Psoas muscle (tissue), 8 donors: ENCODE results near the gene DISP2. TPM values are rescaled to one million over a fixed set of nuclear protein-coding genes. Genes with fewer than 3 reads are reported as not detected.
A peak's percentile ranks its signal among the peaks of the same experiment; 100 is the strongest.

Experiments used
- ATAC-seq, 4 donors: fragments of 200-7000 bp; cut with Tn5 transposase; one replicate each; pipeline ENCODE4 v1.9.1; 2020; ENCODE audit warnings: moderate library complexity in 3 of 4, mild to moderate bottlenecking in 2 of 4
- DNase-seq, 2 donors: peaks; one replicate each; pipeline ENCODE4 v3.0.0-alpha.2; 2020
- H3K27ac ChIP-seq: fragments of 200-600 bp; one replicate; pipeline ENCODE4 v1.8.0; 2022
- H3K27me3 ChIP-seq, 3 donors: fragments of 200-600 bp in 1 of 3; one replicate each; pipeline versions ENCODE4 v1.6.1 to v1.8.0; 2013 to 2022; ENCODE audit warnings: low read length in 2 of 3, mild to moderate bottlenecking in 2 of 3, moderate library complexity in 1 of 3; ENCODE audit not compliant: insufficient read depth in 3 of 3
- H3K36me3 ChIP-seq, 2 donors: fragments of 200-600 bp in 1 of 2; one replicate each; pipeline versions ENCODE4 v1.6.1 to v1.8.0; 2013 to 2022; ENCODE audit warnings: low read depth in 1 of 2, mild to moderate bottlenecking in 1 of 2, moderate library complexity in 1 of 2; ENCODE audit not compliant: insufficient read depth in 1 of 2
- H3K4me1 ChIP-seq: fragments of 200-600 bp; one replicate; pipeline ENCODE4 v1.8.0; 2022
- H3K4me3 ChIP-seq: fragments of 200-600 bp; one replicate; pipeline ENCODE4 v1.8.0; 2022; ENCODE audit warnings: mild to moderate bottlenecking
- H3K9me3 ChIP-seq: fragments of 200-600 bp; one replicate; pipeline ENCODE4 v1.8.0; 2022
- CTCF ChIP-seq: fragments of 200-600 bp; IDR thresholded peaks from one replicate; pipeline ENCODE4 v1.8.0; 2022; ENCODE audit warnings: antibody characterized with exemption
- WGBS, 3 donors: extraction: QIAGEN DNeasy Blood & Tissue Kit; methylation state at CpG; one replicate each; pipeline versions ENCODE4 v1.1.6 to v1.1.7; 2013; 5-methylcytosine and 5-hydroxymethylcytosine counted together
- intact Hi-C, 2 donors: fragments of 100-400 bp; cut with DNase I; formaldehyde crosslinking; loops; one replicate each; pipeline versions ENCODE4 v1.11.0 to v1.14.2; 2022
- polyA plus RNA-seq, 3 donors: library from polyadenylated mRNA; stranded (reverse); fragments of 200-250 nt; gene quantifications; one replicate each; pipeline ENCODE4 v1.2.3, GENCODE V29; 2013
- total RNA-seq, 4 donors: library from RNA; stranded (reverse); fragmentation: NEBNext Ultra II Directional in 2 of 4; extraction: Animal tissue kit (Norgen Biotek cat#: 25700) in 2 of 4; gene quantifications; one replicate each; pipeline versions ENCODE4 v1.2.1 to v1.2.4, GENCODE V29; 2021 to 2023
- donor health status: healthy with polysubstance abuse.
- donor health status: DM: no; HTN: no; CAD: no; lungs with moderate emphysema.
- donor health status: Bipolar disorder and iron deficiency.
- donor health status: healthy.
- donor health status: DM: yes; HTN: yes; CAD: no.
- donor health status: DM: no; HTN: no; CAD: no.
- donor health status: DM: no; HTN: no; CAD: no.
- donor health status: DM: yes; HTN: yes; CAD: no.

Gene DISP2
- total and polyA plus RNA-seq, 7 donors, result 0.05 to 2.4 (median 0.62) TPM

GRCh38 chr15:40352281-40352901, 5.6 kb upstream of the DISP2 start:
- no peak for ATAC-seq
- H3K9me3 ChIP-seq, result no peaks in the 10 kb centered on the region
- H3K36me3 ChIP-seq, result no peaks in the 10 kb centered on the region
- intact Hi-C loops, result no loop called here
- no peaks in the 10 kb centered on the region for H3K27me3 ChIP-seq
- whole genome bisulfite sequencing, 3 donors, result 86 to 91% (median 87%) methylated on average over 7 of the region's 7 CpGs
- no peak overlapping the region for H3K27ac ChIP-seq
- H3K4me1 ChIP-seq, result peaks cover 13% of the 10 kb centered on the region
- DNase-seq, result peak in 1 of 2 donors; percentile 23
- H3K4me3 ChIP-seq, result no peak overlapping the region
- TF ChIP-seq CTCF, result no peak

- H3K36me3 ChIP-seq, result no peaks in the 10 kb centered on the region
- intact Hi-C loops, result no loop called here
- no peak overlapping the region for H3K4me3 ChIP-seq
- no peak for TF ChIP-seq CTCF
- peak overlapping the region; percentile 2 for H3K27ac ChIP-seq
- ATAC-seq, result peak in 3 of 4 donors; percentile 42 to 62 (median 61)
- 27 to 46% (median 28%) methylated on average over 5 of the region's 5 CpGs for WGBS, 3 donors
- peak in 1 of 2 donors; percentile 69 for DNase-seq
- no peaks in the 10 kb centered on the region for H3K9me3 ChIP-seq
- no peaks in the 10 kb centered on the region for H3K27me3 ChIP-seq
- peaks cover 17% of the 10 kb centered on the region for H3K4me1 ChIP-seq
These were observed 4.3 kb upstream of the DISP2 start for GRCh38 chr15:40353697-40354096.

GRCh38 chr15:40354408-40355171, 3.4 kb upstream of the DISP2 start:
- H3K27ac ChIP-seq, result no peak overlapping the region
- intact Hi-C loops, result no loop called here
- peak in 1 of 2 donors; percentile 36 for DNase-seq
- H3K36me3 ChIP-seq, result no peaks in the 10 kb centered on the region
- WGBS, 3 donors, result 41 to 46% (median 43%) methylated on average over 9 of the region's 9 CpGs
- H3K9me3 ChIP-seq, result no peaks in the 10 kb centered on the region
- peak in 3 of 4 donors; percentile 29 to 45 (median 41) for ATAC-seq
- peaks cover 19% of the 10 kb centered on the region for H3K4me1 ChIP-seq
- H3K27me3 ChIP-seq, result no peaks in the 10 kb centered on the region
- peak; percentile 32 for TF ChIP-seq CTCF
- H3K4me3 ChIP-seq, result no peak overlapping the region

GRCh38 chr15:40355976-40356585, 1.9 kb upstream of the DISP2 start:
- no peaks in the 10 kb centered on the region for H3K27me3 ChIP-seq
- H3K9me3 ChIP-seq, result no peaks in the 10 kb centered on the region
- no peak overlapping the region for H3K27ac ChIP-seq
- WGBS, 3 donors, result 78 to 90% (median 88%) methylated on average over 4 to 5 of the region's 5 CpGs
- intact Hi-C loops, result no loop called here
- ATAC-seq (no peak), DNase-seq (peak in 1 of 2 donors; percentile 6)
- no peak overlapping the region for H3K4me3 ChIP-seq
- peaks cover 19% of the 10 kb centered on the region for H3K4me1 ChIP-seq
- no peaks in the 10 kb centered on the region for H3K36me3 ChIP-seq
- no peak for TF ChIP-seq CTCF
